Bone marrow (tissue), 2 donors: ENCODE data around the gene RASSF10.

ENCODE experiments used
- DNase-seq, 2 donors: peaks; one replicate each; lab custom pipeline; 2025; lab: John Stamatoyannopoulos, UW

Gene RASSF10

DNA sequence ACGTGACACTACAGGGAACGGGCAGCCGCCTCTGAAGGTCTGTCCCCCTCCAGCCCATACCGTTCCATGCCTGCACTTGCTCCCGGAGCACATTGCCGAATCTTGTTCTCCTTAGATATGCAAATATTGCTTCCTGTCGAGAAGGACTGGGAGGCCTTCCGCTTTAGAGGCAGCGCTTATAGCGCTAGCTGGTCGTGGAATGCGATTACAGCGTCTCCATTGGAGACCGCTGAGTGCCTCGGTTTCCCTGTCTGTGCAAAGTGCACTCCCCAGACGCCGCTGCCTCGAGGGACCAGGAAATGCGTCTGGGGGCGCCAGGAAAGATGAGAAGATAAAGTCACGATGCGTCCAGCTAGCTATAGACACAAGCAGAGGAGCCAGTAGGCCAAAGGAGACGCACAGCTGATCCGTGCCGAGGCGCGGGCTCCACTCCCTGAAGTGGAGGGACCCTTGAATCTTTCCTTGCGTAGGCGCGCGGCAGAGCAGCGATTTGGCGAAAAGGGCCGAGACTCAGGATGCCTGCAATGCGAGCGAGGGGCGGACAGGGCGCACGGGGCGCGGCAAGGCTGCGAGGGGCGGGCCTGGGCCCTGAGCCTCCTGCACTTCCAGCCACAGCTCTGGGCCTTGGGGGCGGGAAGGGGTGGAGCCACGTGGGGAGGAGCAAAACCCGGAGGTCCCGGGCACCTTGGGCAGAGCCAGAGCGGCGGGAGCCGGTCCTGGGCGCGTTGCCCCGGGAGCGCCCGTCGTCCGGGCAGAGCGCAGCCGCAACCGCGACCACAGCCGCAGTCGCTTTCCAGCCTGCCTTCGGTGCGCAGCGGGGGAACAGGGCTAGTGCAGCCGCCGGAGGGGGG, at the start of gene RASSF10:
TSS of gene RASSF10 (plus strand) at position 692 of the 851 bp plus-strand sequence. CDS start 261 bp downstream, outside the sequence.
- peak in 1 of 2 donors; percentile 4 for DNase-seq

DNA sequence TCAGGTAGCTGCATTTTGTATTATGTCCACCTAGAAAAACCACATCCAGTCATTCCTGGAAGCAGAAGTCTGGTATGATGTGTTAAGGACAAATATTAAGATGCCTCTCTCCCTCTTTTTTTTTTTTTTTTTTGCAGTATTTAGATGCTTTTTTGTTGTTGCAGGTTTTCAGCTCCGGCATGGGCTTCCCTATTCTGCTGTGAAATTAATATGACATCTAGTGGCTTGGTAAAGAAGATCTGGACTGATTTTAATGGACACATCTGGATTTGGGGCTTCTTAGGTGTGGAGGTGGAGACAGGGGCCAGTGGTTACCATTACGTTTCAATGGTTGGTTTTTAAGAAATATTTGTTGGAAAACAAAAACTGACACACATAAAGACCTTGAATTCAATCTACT, 47.5 kb upstream of the RASSF10 start:
- DNase-seq = no peak

DNA sequence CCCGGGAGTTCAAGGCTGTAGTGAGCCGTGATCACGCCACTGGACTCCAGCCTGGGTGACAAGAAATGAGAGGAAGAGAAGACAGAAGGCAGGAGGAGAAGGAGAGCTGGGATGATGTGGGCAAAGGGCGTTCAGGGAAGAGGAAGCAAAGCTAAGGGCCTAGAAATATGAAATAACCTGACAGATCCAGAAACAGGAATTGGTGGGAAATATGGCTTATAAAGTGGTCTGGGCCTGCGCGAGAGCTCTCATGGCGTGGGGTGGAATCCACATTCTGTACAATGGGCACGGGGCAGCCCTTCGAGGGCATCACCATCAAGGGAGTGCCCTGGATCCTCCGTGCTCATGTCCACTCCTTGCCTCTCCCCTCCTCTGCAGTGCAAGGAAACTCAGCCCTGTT, 46.8 kb upstream of the RASSF10 start:
- no peak for DNase-seq

DNA sequence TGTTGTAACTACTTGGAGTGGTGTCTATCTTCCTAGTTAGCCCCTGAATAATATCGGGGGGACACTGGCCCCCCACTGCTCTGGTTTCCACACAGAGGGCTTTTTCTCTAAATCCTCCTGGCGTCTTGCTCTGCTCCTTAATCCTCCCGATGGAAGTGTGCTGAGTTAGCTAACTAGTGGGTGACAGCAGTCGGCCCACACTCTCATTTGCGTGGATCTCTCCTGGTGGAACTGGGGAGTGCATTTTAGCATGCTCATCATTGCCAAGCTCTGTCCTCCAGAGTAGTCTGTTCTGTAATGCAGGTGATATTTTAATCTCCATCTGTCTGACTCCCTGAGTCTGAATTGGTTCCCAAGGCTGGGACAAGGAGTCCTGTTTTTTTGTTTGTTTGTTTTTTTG, 46.1 kb upstream of the RASSF10 start:
- no peak for DNase-seq

DNA sequence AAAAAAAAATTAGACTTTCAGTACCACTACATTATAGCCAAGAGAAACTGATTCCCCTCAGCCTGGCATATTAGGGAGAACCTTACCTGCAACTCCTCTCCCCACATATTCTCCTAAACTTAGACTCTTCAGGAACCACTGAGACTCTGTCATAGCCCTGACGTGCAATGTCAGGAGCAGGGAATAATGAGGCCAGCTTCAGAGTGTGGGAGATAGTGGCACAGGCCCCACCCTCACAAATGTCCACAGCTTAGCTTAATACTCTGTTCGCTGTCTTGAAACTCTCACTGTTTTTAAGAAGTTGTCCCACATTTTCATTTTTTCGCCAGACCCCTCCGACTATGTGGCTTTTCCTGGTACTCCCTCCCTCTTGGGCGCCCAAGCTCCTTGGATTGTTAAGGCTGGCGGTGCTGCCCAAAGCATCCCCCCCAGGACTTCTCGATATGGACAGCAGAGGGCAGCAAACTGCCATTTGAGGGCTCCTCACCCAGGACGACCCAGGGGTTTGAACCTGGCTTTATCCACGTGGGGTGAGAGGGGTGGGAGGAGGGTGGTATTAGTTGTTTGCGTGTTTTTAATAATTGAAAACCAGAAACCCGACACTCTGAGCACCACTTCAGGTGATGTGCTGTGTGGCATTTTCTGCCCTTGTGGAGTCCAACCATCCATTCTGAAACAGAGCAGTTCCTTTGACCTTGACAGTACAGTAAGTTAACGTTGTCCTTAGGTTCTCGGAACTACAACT, 45.2 kb upstream of the RASSF10 start:
- peak in 1 of 2 donors; percentile 24 for DNase-seq

DNA sequence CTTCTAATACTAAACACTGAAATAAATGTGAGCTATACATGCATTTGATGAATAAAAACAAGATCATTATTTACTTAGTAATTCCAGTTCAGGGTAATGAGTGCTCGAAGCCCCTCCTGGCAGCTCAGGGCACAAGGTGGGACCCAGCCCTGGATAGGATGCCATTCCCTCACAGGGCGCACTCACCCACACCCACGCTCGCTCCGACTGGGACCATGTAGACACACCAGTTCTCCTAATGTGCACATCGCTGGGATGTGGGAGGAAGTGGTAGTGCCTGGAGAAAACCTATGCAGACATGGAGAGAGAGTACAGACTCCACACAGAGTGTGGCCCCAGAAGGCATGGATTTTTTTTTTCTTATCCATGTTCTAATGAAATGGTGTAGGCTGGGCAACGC, 44.5 kb upstream of the RASSF10 start:
- DNase-seq = no peak

DNA sequence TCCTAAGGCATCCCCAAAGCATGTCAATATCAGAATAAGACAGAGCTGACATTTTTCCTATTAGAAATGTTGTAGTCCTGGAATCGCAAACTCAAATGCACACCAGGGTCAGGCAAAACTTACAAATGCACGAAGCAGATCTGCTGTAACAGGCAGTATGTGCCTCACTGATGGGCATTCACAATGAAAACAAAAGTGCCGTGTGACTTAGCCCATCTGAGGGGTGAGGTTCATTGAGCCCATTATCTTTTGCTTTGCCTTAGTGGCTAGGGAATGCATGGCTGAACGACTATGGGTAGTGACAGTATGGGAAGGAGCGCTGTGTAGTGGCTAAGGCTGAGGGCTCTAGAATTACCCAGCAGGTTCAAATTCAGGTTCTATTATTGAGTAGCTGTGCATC, 43.1 kb upstream of the RASSF10 start:
- DNase-seq = no peak

DNA sequence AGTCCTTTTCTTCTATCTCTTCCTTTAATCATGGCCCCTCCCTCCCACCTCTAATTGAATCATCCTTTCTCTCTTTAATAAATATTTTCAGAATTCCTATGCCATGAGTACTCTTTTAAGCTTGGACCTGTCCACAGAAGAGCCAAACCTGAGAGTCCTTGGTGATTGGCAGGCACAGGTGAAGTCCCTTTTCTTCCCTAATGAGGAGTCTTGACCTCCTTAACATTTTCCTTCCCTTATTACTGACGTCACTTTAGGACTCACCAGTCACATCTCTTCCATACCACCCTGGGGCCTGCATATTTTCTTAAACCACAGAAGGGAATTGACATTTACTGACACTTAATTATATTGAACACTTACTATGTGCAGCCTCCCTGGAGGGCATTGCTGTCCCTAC, 41.0 kb upstream of the RASSF10 start:
- DNase-seq = no peak

DNA sequence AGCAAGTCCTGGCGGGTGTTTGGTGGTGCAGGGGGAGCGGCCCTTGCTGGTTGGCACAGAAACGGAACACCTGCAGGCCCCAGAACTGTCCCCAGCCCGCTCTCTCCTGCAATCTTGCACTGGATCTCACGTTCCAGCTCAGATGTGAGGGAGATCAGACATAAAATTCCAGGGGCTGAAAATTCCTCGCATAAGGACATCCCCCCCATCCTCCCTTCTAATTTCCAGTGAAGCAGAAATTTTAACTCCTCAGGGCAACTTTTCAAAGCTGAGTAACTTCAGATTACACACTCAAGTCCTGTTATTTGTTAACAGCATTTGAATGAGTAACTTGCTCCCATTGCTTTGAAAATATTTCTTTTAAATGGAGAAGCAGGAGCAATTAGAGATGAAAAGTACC, 40.3 kb upstream of the RASSF10 start:
- DNase-seq = no peak

DNA sequence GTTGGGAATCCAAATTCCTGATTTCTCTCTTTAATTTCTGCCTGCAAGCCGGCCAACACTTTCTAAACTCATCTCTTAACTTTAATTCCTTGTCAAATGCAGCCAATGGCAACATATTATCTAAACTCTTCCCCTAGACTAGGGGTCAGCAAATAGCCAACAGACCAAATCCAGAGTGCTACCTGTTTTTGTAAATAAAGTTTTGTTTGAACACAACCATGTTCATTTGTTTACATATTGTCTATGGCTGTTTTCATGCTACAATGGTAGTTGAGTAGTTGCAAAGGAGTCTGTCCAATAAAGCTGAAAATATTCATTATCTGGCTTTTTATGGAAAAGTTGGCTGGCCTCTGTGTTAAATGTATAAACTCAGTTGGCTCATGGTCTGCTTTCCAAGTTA, 37.2 kb upstream of the RASSF10 start:
- no peak for DNase-seq

DNA sequence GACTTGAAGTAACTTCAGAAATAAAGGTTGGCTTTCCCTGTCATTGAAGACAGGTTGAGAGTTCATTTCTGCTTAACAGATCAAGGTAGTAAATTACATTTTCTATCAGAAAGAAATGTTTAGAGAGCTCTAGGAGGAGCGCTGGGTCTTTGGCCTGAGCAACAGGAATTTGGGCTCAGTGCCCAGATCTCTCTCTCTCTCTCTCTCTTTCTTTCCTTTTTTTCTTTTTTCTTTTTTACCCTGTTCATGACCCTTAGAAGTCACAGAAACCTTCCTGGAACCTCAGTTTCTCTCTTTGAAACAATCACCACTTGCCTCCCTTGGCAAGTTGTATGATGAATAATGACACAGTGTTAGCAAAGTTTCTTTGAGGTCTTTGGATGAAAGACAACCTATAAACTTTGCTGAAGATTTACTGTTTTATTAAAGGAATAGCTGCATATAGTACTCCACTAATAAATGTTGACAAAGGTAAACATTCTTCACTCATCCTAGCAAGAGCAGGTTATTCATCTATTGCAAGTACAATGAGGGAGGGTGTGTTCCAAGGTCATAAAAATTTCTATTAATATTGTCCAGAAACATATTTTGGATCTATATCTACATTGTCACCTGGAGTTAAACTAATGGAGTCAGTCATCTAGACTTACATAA, 35.5 kb upstream of the RASSF10 start:
- DNase-seq = no peak

DNA sequence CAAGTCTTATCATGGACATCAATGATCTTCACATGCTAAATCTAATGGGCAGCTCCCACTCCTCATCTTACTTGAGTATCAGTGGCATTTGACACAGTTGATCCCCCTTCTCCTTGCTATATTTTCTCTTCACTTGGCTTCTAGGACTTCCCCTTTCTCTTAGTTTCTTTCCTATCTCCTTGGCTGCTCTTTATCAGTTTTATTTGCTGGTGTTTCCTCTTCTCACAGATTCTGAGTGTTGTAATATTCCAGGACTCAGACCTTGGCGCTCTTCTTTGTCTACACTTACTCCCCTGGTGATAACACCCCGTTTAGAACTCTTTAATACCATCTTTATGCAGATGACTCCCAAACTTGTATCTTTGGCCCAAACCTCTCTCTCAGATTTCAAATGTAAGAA, 33.9 kb upstream of the RASSF10 start:
- DNase-seq = peak in 1 of 2 donors; percentile 4

DNA sequence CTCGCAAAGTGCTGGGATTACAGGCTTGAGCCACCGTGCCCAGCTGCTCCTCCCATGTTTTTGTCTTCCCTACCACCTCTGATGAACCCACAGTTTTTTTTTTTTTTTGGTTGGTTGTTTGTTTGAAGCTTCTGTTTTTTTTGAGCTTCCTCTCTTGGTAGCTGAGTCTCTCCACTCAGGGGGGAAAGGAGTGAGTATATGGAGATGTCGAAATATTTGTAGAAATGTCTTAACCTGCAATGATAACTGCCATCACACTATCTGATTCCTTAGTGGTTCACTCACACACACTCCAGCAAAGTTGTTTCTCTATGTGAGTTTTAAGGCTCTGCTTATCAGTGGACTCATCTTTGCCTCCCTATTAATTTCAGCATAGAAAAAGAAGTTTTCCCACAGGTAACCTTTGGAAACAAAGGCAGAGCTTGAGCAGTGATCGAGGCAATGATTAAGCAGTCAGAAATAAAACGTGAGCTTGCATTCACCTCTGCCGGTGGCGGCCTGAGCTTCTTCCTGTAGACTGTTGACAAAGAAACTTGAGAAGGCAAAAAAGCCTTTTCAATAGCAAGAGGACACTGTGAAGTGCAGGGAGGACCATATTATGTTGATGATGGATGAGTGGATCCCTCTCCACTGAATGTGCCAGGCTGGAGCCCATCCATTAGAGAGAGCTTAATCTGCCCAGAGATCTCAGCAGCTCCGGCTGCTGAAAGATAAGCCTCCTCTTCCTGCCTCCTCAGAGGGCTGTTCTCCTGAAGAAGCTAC, 29.0 kb upstream of the RASSF10 start:
- no peak for DNase-seq

DNA sequence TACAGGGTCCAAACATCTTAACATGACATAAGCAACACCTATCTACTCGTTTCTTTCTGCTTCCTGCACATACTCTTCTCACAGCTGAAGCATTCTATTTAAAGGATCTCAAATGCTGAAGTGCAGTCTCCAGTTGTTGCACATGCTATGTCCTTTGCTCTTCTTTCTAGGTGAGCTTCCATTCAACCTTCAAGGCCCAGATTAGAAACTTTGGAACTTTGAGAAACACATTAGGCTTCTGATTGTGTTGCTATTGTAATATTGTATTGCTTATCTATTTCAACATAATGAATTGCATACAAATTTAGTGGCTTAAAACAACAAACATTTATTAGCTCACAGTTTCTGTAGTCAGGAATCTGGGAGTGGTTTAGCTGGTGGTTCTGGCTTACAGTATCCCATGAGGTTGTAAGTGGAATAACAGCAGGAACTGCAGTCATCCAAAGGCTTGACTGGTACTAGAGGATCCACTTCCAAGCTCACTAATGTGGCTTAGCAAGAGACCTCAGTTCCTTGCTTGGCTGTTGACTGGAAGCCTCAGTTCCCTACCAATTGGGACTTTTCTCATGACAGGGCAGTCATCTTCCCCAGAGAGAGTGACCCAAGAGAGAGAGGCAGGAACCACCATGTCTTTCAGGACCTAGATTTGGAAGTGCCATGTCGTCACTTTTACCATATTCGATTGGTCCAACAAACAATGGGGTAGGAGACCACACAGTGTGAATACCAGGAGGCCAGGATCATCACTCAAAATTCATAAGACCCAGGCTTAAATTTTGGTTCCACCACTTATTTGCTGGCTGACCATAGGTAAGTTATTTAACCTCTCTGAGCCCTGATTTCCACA, 27.2 kb upstream of the RASSF10 start:
- DNase-seq = no peak

DNA sequence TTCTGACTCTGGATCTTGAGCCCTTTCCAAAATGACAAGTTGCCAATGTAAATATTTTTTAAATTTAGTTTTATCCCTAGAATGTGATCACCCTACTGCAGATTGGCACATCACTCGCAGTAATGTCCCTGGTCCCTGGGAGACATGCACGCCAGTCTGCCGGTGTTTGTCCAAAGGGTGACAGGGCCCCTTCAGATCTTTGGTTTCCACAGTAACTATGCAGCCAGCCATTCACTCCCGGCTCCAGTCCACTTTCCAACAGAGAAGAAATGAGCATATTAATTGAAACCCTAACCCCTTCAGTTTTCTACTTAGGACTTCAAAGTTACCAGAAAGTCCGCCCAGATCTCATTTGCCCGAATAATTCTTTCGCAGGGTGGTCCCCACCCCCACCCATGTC, 25.8 kb upstream of the RASSF10 start:
- DNase-seq = no peak

DNA sequence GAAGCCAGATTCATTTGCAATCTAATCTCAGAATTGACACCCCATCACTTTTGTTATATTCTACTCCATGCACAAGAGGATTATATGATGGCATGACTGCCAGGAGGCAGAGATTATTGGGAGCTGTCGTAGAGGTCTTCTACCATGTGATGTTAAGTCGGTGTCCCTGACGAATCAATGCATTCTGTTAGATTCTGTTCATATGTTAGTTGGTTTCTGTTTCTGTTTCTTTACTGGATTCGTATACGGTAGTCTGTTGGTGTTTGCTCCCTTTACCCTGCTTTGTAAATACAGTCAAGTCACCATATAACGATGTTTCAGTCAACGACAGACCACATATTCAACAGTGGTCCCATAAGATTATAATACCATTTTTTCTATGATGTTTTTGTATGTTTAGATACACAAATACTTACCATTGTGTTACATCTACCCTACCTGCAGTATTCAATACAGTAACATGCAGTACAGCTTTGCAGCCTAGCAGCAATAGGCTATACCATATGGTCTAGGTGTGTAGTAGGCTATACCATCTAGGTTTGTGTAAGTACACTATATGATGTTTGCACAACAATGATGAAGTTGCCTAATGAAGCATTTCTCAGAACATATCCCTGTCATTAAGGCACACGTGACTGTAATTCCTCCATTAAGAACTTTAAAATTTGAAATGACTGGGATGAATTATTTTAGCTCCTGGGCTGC, 22.8 kb upstream of the RASSF10 start:
- no peak for DNase-seq

DNA sequence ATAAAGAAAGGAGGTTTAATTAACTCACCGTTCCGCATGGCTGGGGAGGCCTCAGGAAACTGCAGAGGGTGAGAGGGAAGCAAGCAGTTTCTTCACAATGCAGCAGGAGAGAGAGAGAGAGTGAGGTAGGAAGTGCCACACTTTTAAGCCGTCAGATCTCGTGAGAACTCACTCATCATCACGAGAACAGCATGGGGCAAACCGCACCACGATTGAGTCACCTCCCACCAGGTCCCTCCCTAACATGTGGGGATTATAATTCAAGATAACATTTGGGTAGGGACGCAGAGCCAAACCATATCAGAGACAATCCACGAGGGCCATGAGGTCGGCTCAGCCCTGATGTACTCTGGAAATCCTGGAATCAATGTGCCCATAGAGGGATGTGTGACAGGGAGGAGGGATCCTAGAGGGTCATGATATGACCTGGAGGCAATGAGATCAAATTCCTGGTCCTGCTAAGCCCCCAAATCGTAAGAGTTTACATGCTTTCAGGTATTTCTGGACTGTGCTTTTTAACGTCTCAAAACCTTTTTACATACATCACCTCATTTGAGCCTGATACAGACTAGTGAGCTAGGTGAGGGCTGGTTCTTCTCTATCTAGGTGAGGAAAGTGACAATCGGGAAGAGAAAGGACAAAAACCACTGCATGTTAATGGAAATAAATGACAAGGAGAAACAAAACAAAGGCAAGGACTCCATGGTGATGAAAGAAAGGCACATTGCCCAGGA, 19.5 kb upstream of the RASSF10 start:
- no peak for DNase-seq

DNA sequence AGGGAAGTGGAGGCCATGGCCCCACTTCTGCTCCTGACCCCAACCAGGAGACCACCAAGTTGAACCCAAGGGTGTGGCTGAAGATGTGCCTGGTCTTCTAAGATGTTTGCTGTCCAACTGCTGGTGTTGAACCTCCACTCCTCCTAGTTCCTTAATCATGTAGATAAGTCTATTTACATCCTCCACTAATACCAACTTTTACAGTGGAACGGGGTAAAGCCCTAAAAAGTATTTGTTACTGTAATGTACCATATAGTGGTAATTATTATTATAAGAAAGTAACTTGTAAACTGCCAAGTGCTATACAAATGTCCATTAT, 19.0 kb upstream of the RASSF10 start:
- DNase-seq = no peak

DNA sequence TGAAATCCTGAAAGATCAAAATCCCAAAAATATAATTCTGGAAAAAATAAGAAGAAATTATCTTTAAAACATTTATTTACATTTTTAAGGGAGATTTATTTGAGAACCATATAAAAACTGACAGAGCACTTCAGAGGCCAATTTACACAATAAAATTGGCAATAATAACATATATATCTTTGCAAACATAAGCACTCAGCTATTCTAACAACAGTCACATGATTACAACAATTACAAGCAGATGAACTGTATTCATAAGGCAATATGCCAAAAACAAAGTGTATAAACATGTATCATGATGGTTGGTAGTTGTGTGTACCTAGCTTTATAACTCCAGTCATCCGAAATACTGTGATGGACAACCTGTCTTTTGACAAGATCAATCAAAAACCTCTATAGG, 17.7 kb upstream of the RASSF10 start:
- no peak for DNase-seq

DNA sequence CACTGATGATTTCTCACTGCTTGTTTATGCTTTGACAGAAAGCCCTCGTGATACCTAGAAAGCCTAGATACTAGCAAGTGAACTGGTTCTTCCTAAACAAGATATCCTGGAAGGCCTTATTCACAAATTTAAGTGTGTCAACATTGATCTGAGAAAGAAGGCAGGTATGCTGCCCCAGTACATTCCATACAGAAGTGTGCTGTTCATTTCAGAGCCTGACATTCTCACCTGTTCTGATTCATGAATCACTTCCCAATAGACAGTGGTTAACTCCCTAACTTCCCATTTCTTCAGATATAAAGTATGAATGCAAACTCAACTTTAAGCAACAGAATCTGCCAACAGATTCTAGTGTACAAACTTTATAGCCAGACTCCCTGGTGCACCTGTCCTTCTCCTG, 15.5 kb upstream of the RASSF10 start:
- no peak for DNase-seq
